Stimulated activated CD4-positive, alpha-beta T cell treated with anti-CD3 and anti-CD28 coated beads, Interleukin-1b, Interleukin-23, amount 100 ng/mL, for 1 hour (primary cell): ENCODE measurements around the gene MAP3K10.

Source experiments
- DNase-seq, 2 donors: peaks; one replicate each; pipeline ENCODE4 v3.0.0-alpha.2; 2020; ENCODE audit warnings: low read depth in 2 of 2

MAP3K10 gene

DNA sequence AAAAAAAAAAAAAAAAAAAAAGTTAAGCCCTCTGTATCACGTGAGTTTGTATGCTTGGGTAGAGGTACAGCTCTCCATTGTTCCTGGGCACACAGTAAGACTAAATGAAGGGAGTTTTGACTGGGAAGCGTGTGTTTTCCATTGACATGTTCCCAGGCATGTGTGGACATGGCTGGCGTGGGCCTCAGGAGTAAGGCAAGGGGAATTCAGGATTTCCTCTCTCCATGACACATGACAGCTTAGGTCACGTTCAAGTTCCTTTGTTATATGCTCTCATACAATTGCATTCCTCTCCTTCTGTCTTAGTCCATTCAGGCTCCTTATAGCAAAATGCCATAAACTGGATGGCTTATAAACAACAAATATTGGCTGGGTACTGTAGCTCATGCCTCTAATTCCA lies 17.1 kb upstream of the MAP3K10 start:
- no peak for DNase-seq

DNA sequence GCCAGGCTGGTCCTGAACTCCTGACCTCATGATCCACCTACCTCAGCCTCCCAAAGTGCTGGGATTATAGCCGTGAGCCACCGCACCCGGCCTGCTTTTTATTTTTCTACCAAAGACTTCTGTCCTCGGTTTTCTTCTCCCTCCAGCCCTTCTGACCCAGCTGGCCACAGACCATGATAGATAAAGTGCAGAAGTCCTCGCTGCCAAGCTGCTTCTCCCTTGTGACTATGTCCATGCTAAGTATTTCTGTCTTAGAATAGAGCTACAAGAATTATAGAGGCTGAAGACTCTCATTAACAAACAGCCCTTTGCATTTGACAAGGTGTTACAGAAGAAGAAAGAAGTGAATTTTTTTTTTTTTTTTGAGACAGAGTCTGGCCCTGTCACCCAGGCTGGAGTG lies 15.4 kb upstream of the MAP3K10 start:
- no peak for DNase-seq

DNA sequence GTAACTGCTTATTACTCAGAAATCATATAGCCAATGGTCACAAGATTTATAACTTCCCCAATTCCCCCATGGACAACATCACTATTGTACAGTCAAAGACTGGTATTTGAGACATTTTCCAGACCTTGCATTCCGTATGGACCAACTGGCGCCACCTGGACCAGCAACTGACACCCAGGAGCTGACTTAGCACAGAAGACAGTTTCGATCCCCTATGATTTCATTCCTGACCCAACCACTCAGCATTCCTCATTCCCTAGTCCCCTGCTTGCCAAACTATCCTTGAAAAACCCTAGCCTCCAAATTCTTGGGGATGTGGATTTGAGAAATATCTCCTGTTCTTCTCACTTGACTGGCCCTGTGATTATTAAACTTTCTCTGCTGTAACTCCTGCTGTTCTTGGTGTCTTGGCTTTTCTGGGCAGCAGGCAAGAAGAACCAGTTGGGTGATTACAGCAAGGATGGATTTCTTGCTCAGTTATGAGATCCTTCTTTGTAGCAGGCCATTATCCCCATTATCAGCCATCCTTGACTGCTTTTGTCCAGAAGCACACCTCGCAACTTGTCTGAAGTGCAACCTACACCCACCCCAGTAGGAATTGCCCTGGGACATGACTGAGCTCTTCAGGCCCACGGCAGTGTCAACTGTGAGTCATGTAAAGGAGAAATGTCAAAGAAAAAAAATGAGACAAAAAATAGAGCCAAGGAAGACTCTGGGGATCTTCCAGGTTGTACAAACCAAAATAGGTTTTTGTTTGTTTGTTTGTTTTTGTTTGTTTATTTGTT lies 13.7 kb upstream of the MAP3K10 start:
- no peak for DNase-seq

DNA sequence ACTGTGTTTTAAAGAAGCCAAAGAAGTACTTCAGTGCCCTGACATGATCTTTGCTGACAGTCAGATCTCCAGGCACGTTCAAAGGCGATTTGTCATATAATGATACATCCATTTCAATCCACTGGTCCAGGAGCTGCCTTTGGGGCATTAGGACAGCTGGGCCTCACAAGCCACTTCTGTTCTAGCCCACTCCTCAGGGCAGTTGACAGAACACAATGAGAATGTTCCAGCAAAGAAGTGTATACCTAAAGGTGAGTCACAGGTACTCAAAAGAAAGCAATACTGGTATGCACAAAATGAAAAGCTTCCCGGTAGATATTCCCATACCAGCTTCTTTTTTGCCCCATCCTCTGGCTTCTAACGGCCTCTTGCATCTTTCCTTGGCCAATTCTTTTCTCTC lies 12.5 kb upstream of the MAP3K10 start:
- DNase-seq: no peak

DNA sequence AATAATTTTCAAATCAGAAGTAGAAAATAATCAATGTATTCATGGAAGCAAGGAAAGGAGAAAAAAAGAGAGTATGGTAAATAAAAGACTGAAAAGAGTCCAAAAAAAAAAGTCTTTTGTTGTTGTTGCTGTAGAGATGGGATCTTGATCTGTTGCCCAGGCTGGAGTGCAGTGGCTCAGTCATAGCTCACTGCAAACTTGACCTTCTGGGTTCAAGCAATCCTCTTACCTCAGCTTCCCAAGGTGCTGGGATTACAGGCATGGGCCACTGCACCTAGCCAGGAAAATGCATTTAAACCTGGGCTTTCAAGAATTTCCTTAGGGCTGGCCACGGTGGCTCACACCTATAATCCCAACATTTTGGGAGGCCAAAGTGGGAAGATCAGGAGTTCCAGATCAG lies 7.0 kb upstream of the MAP3K10 start:
- DNase-seq: no peak

DNA sequence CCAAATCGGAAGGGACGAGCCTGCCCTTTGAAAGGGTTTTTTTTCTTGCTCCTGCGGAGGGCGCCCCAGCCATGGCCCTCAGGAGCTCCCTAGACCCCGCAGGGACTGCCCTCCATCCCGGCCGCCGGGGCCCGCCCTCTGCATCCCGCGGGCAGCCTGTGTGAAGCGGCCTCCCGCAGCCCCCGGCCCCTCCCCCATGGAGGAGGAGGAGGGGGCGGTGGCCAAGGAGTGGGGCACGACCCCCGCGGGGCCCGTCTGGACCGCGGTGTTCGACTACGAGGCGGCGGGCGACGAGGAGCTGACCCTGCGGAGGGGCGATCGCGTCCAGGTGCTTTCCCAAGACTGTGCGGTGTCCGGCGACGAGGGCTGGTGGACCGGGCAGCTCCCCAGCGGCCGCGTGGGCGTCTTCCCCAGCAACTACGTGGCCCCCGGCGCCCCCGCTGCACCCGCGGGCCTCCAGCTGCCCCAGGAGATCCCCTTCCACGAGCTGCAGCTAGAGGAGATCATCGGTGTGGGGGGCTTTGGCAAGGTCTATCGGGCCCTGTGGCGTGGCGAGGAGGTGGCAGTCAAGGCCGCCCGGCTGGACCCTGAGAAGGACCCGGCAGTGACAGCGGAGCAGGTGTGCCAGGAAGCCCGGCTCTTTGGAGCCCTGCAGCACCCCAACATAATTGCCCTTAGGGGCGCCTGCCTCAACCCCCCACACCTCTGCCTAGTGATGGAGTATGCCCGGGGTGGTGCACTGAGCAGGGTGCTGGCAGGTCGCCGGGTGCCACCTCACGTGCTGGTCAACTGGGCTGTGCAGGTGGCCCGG lies 815 bp downstream of the MAP3K10 start:
- DNase-seq: no peak

DNA sequence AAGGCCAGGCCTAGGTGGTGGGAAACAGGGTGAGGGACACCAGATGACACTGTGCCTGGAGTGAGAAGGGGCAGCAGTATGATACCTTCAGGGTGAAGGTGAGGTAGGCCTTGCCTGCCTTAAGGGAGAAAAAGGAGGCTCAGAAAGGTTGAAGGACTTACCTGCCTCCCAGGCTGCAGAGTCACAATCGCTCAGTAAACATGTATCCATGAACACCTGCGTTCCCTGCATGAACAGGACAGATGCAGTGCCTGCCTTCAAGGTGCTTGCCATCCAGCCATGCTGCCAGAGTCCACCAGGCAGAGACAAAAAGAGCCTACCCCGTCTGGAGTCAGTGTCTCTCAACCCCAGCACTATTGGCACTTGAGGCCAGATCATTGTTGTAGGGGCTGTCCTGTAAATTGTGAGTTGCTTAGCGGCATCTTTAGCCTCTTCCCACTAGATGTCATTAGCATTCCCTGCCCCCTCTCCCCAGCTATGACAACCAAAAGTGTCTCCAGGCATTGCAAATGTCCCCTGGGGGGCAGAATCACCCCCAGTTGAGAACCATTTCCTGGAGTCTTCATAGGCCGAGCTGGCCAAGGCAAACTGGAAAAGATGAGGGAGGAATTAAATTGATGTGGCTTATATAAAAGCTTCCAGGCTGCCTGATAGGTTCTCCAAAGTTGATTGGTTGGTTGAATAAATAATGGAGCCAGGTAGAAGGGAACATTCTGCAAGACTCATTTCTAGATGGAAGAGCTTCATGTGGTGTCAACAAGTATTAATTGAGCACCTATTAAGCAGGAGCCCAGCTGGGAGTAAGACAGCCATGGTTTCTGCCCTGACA lies 1.7 kb downstream of the MAP3K10 start:
- DNase-seq: no peak

DNA sequence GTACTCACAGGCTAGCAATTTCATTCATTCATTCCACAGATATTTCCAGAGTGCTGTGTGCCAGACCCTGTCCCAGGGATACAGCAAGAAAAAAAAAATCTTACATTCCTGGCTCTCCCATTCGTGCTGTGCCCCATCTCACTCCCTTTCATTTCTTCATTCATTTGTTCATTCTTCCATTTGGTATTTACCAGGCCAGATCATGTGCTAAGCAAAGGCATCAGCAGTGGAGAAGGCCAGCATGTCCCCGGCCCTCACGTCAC lies 2.3 kb downstream of the MAP3K10 start:
- DNase-seq: no peak

DNA sequence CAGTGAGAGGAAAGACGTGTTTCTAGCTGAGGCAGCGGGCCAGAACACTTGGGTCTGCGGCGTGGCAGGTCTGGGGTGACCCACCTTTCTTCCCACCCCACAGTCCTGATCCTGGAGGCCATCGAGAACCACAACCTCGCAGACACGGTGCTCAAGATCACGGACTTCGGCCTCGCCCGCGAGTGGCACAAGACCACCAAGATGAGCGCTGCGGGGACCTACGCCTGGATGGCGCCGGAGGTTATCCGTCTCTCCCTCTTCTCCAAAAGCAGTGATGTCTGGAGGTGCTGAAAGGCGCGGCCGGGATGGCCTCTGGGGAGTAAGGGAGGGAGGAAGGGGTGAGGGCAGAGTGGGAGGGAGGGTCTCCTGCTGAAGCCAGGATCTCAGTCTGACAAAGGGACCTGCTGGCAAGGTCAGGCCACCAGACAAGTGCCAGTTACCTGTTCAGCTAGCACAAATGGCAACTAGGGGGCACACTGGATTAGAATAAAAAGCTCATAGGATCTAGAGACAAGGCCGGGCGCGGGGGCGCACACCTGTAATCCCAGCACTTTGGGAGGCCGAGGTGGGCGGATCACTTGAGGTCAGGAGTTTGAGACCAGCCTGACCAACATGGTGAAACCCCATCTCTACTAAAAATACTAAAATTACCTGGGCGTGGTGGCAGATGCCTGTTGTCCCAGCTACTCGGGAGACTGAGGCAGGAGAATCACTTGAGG lies 7.2 kb downstream of the MAP3K10 start:
- no peak for DNase-seq

DNA sequence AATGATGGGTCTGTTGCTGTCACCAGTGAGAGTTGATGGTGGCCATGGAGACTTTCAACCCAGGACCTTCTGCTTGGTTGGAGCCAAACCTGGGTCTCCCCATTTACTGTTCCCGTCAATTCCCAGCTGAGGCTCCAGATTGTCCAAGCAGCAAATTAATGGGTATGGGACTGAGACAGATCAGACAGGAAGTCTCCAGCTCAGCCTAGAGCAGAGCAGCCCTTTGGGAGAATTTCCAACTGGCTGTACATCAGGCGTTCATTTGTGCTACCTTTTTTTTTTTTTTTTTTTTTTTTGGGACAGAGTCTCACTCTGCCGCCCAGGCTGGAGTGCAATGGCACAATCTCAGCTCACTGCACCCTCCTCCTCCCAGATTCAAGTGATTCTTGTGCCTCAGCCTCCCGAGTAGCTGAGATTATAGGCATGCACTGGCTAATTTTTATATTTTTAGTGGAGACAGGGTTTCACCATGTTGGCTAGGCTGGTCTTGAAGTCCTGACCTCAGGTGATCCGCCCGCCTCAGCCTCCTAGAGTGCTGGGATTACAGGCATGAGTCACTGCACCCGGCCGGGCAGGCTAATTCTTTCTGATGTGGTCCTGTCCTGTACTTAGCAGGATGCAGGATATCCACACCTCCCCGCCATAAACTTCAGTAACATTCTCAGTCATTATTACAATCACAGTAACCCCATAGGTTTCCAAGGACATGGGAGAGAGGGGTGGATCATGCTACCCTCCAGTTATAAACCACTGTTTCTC lies 9.3 kb downstream of the MAP3K10 start:
- no peak for DNase-seq

DNA sequence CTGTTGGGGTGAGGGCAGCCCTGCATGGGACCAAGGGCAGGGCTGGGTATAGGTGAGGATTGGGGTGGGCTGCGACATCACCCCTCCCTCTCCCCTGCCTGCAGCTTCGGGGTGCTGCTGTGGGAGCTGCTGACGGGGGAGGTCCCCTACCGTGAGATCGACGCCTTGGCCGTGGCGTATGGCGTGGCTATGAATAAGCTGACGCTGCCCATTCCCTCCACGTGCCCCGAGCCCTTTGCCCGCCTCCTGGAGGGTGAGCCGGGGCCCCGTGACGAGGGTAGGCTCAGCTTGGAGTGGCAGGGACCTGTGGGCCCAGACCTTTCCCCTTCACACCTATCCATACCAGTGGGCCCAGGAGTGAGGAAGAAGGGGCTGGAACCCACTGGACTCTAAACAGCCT lies 13.2 kb downstream of the MAP3K10 start:
- DNase-seq: no peak

DNA sequence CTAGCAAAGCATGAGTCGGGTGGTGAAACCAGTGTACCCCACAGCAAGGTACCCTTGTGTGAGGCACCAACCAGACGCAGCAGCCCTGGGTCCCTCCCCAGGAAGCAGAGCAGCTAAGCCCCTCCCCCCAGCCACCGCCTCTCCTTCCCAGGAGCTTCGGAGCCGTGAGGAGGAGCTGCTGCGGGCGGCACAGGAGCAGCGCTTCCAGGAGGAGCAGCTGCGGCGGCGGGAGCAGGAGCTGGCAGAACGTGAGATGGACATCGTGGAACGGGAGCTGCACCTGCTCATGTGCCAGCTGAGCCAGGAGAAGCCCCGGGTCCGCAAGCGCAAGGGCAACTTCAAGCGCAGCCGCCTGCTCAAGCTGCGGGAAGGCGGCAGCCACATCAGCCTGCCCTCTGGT lies 14.5 kb downstream of the MAP3K10 start:
- DNase-seq: no peak

DNA sequence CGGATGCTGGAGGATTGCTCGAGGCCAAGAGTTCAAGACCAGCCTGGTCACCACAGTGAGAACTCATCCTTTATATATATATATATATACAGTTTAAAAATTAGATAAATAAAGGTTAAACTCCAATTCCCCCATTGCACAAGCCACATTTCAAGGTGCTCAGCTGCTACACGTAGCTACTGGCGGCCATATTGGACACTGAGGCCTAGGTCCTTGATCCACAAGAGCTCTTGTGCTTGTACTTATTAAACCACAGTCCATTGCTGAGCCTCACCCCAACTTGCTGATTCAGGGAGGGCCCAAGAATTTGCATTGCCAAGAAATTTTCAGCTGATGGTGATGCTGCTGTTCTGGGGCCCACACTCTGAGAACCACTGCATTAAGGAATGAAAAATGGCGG lies 17.4 kb downstream of the MAP3K10 start:
- DNase-seq: no peak

DNA sequence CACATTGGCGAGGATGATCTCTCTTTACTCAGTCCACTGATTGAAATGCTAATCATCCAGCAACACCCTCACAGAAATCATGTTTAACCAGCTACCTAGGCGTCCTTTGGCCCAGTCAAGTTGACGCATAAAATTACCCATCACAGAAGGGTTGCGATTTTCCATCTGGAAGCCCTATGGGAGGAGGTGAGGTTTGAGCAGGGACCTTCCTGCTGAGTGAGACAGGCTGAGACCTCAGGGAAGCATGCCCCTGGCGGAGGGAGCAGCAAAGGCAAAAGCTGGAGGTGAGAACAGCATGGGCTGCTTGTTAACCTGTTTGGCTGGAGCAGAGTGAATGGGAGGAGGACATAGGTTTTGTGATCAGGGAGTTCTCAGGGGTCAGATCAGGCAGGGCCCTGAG lies 19.7 kb downstream of the MAP3K10 start:
- DNase-seq: no peak

DNA sequence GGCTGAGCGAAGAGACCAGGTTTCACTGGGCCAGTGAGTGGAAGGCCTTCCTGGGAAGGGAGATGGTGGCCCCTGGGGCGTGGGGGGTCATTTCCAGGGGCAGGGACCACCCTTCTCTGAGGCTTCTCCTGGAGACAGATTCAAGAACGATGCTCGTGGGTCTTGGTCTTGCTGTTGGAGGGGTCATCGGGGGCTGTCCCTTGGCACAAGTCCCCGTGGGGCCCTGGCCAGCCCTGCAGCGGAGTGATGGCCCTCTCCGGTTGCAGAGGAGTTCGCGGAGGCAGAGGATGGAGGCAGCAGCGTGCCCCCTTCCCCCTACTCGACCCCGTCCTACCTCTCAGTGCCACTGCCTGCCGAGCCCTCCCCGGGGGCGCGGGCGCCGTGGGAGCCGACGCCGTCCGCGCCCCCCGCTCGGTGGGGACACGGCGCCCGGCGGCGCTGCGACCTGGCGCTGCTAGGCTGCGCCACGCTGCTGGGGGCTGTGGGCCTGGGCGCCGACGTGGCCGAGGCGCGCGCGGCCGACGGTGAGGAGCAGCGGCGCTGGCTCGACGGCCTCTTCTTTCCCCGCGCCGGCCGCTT lies 22.1 kb downstream of the MAP3K10 start:
- DNase-seq: no peak

DNA sequence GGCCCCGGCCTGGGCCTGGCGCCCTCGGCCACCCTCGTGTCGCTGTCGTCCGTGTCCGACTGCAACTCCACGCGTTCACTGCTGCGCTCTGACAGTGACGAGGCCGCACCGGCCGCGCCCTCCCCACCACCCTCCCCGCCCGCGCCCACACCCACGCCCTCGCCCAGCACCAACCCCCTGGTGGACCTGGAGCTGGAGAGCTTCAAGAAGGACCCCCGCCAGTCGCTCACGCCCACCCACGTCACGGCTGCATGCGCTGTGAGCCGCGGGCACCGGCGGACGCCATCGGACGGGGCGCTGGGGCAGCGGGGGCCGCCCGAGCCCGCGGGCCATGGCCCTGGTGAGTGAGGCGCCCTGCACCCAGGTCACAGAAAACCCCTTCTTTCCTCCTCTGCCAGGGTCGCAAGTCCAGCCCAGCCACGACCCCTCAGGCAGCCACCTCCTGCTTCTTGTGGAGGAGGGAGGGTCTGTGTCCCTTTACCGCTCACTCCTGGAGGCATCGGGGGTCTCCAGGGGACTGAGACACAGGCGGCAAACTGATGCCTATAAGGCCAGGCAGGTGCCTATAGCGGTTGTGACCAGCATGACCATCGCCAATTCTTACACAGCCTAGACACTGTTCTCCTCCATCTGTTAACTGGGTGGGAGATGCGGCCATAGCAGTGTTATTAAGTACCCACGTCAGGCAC lies 22.8 kb downstream of the MAP3K10 start:
- DNase-seq: no peak

DNA sequence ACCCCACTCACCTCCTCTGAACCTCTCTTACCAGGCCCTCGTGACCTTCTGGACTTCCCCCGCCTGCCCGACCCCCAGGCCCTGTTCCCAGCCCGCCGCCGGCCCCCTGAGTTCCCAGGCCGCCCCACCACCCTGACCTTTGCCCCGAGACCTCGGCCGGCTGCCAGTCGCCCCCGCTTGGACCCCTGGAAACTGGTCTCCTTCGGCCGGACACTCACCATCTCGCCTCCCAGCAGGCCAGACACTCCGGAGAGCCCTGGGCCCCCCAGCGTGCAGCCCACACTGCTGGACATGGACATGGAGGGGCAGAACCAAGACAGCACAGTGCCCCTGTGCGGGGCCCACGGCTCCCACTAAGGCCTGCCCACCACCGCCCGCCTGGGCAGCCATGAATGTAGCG lies 23.7 kb downstream of the MAP3K10 start:
- DNase-seq: no peak

DNA sequence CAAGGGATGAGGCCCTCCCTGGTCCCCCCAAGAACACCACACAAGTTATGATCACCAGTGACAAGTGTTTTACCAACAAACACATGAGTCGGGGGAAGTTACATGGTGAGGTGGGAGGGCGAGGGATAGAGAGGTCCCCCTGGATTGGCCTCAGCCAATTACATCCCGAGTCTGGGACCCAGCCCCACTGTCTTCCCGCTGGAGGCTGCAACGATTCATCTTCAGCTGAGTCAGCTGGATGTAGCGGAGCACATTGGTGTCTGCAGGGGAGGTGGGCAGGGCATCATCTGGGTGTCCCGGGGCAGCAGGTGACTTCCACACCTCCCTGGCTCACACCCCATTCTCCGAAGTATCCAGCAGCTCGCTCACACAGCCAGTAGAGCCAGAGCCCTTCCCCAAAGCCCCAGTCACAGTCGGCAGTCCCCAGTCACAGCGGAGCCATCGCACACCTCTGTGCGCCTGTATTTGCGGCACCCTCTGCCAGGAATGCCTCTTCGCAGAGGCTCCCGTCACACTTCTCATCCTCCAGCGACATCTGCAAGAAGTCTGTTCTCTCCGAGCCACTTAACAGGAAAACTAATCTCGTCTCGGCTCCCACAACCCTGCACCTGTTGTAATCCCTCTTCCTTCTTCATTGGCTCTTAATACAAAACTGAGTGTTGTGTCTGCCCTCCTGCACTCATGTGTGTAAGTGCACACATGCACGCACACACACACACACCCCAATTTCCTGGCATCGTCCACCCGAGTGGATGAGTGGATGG lies 25.0 kb downstream of the MAP3K10 start:
- DNase-seq: no peak

DNA sequence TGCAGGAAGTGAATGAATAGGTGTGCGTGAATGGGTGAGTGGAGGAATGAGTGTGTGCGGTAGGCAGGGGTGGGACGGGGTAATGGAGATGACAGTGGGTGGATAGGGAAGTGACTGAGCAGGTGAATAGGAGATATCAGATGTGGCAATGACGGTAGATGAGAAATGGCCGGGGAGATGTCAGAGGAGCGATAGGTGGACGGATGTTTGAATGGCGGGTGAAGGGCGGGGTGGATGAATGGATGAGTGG lies 25.5 kb downstream of the MAP3K10 start:
- no peak for DNase-seq
